Measurements from ENCODE around the gene FOXD1.

Gene FOXD1

GRCh38 chr5:73441378-73441777 is 7.2 kb downstream of the FOXD1 start:
- no peak for DNase-seq (ENCODE audit: low read depth)
- no peak overlapping the region for H3K4me3 ChIP-seq (ENCODE audit: control insufficient read depth, low read depth, low read length)
- no peak for TF ChIP-seq CTCF (conservative IDR thresholded peaks at IDR 0.05; ENCODE audit: control insufficient read depth, insufficient read depth, low read depth, low read length)

DNA sequence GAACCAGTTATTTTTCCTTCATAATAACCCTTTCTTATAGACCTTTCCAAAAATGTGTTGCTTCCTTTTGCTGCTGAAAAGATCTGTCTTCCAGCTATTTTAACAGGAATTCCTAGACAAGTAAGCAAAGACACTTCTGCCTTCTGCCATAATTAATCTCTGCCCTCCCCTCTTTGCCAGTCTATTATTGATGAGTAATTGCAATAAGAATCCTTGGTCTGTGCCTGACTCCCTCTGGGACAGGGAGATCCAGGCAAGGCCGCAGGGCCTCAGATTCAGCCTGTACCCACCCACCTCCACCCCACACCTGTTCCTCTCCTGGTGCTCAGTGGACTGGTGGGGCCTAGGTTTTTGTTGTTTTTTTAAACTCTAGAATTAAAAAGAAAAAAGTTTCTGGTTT is 8.3 kb downstream of the FOXD1 start:
- H3K4me3 ChIP-seq (ENCODE audit: control insufficient read depth, low read depth, low read length), result no peak overlapping the region
- DNase-seq (ENCODE audit: low read depth), result no peak
- TF ChIP-seq CTCF (conservative IDR thresholded peaks at IDR 0.05; ENCODE audit: control insufficient read depth, insufficient read depth, low read depth, low read length), result no peak

DNA sequence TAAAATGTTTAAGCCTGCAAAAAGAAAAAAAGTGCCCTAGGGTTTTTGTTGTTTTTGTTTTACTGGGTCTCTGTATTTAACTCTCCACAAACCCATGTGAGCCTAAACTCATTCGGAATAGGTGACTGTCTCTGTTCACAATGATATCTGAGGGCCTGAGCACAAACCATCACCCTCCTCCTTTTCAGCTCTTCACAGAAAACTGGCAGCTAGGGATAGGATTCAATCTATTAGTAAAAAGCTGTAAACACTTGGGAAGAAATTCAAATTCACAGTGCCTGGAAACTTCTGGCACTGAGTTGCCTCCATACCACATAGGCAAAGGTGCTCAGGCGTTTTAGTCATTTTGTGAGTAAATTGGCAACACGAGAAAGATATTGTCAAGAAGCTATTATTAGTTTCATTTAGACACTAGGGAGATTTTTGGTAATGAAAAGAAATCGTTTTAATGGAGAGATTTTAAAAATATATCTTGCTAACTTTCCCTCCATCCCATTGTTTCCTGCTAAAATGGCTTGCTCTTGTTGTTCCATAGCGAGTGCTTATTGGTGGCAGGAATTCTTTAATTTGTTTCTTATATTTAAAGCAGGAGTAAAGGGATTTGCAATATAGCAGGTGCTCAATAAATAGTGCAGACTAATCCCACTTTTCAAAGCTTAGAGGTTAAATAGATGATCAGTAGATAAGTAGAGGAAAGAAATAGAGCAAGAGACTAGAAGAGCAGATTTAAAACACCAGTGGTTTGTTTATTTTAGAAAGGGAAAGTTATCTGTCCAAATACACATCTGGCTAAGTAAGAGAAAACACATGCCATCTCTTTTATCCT is 9.7 kb downstream of the FOXD1 start:
- no peak for TF ChIP-seq CTCF (conservative IDR thresholded peaks at IDR 0.05; ENCODE audit: control insufficient read depth, insufficient read depth, low read depth, low read length)
- DNase-seq (ENCODE audit: low read depth), result no peak
- no peak overlapping the region for H3K4me3 ChIP-seq (ENCODE audit: control insufficient read depth, low read depth, low read length)

GRCh38 chr5:73437777-73438644 is 10.6 kb downstream of the FOXD1 start:
- H3K4me3 ChIP-seq (ENCODE audit: control insufficient read depth, low read depth, low read length), result no peak overlapping the region
- no peak for TF ChIP-seq CTCF (conservative IDR thresholded peaks at IDR 0.05; ENCODE audit: control insufficient read depth, insufficient read depth, low read depth, low read length)
- DNase-seq (ENCODE audit: low read depth), result no peak

- no peak for TF ChIP-seq CTCF (conservative IDR thresholded peaks at IDR 0.05; ENCODE audit: control insufficient read depth, insufficient read depth, low read depth, low read length)
- DNase-seq (ENCODE audit: low read depth), result no peak
- H3K4me3 ChIP-seq (ENCODE audit: control insufficient read depth, low read depth, low read length), result no peak overlapping the region
Observed at GRCh38 chr5:73437101-73437776, 11.3 kb downstream of the FOXD1 start.

DNA sequence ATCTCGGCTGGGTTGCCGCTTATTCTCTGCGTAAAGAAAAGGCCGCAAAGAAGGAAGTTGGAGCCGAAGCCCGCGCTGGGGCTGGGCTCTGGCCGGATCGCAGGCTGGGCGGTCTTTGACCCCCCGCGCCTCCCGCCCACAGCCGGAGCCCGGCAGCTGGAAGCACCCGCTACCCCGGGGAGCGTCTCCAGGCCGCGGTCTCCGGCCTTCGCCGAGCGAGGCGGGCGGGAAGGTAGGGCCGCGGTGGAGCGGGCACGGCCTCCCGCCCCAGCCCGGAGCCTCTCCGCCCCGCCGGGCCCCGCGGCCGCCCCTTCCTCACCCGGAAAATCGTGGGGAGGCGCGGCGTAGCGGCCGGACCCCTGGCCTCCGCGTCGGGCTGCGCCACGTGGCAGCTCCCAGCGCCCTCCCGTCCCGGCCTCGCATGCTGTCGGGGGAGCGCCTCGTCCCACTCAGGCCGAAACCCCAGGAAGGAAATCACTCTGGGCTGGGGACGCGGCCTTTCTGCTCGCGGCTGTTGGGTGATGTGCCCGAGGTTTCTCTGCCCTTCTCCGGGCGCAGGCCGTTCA is 12.0 kb downstream of the FOXD1 start:
- no peak for TF ChIP-seq CTCF (conservative IDR thresholded peaks at IDR 0.05; ENCODE audit: control insufficient read depth, insufficient read depth, low read depth, low read length)
- no peak overlapping the region for H3K4me3 ChIP-seq (ENCODE audit: control insufficient read depth, low read depth, low read length)
- DNase-seq (ENCODE audit: low read depth), result no peak

Data from fibroblast of mammary gland (primary cell).